MM.1S (cell line): ENCODE data around the gene STAT5A.
"Not testable (repeated sequence)": the region's sequence is repeated elsewhere in the genome, so short reads cannot be mapped to it uniquely, and the experiment has no call there.

Experiments
- DNase-seq: peaks from one replicate; pipeline ENCODE4 v3.0.0-alpha.2; 2015
- H2AFZ ChIP-seq: fragments of 300-600 bp; sonication (generic); 2 replicates; pipeline ENCODE4 v1.6.0; 2016; ENCODE audit warnings: antibody characterized with exemption, low read length
- H3F3A ChIP-seq: fragments of 300-600 bp; sonication (generic); 2 replicates; pipeline ENCODE4 v1.6.1; 2016; ENCODE audit warnings: mild to moderate bottlenecking, antibody characterized with exemption, low read length, moderate library complexity, mixed read lengths; ENCODE audit not compliant: insufficient read depth
- H3K27ac ChIP-seq: fragments of 300-600 bp; sonication (generic); 2 replicates; pipeline ENCODE4 v1.5.1; 2016; ENCODE audit warnings: mild to moderate bottlenecking, low read length
- H3K27me3 ChIP-seq: fragments of 300-600 bp; sonication (generic); replicated peaks from 2 replicates; pipeline ENCODE4 v1.6.0; 2016; ENCODE audit warnings: low read length; ENCODE audit not compliant: insufficient read depth
- H3K36me3 ChIP-seq: fragments of 300-600 bp; sonication (generic); replicated peaks from 2 replicates; pipeline ENCODE4 v1.6.1; 2016; ENCODE audit warnings: mild to moderate bottlenecking, low read length, mixed read lengths; ENCODE audit not compliant: insufficient read depth
- H3K4me1 ChIP-seq: fragments of 300-600 bp; sonication (generic); 2 replicates; pipeline ENCODE4 v1.6.1; 2016; ENCODE audit warnings: low read length, mixed read lengths
- H3K4me2 ChIP-seq: fragments of 300-600 bp; sonication (generic); 2 replicates; pipeline ENCODE4 v1.6.0; 2016; ENCODE audit warnings: low read depth, low read length
- H3K4me3 ChIP-seq: fragments of 300-600 bp; sonication (generic); 2 replicates; pipeline ENCODE4 v1.5.1; 2016; ENCODE audit warnings: low read length, mixed read lengths
- H3K79me2 ChIP-seq: fragments of 300-600 bp; sonication (generic); 2 replicates; pipeline ENCODE4 v1.6.1; 2016; ENCODE audit warnings: mixed run types, low read length, mixed read lengths
- H3K9ac ChIP-seq: fragments of 300-600 bp; sonication (generic); 2 replicates; pipeline ENCODE4 v1.6.1; 2016; ENCODE audit warnings: low read length, mixed read lengths
- H3K9me2 ChIP-seq: fragments of 300-600 bp; sonication (generic); replicated peaks from 2 replicates; pipeline ENCODE4 v1.6.1; 2016; ENCODE audit warnings: mild to moderate bottlenecking, low read length, mixed read lengths; ENCODE audit not compliant: insufficient read depth
- H3K9me3 ChIP-seq: fragments of 300-600 bp; sonication (generic); replicated peaks from 2 replicates; pipeline ENCODE4 v1.6.1; 2016; ENCODE audit warnings: mild to moderate bottlenecking, low read length, mixed read lengths; ENCODE audit not compliant: insufficient read depth
- H4K20me1 ChIP-seq: fragments of 300-600 bp; sonication (generic); 2 replicates; pipeline ENCODE4 v1.6.1; 2016; ENCODE audit warnings: mild to moderate bottlenecking, low read length, moderate library complexity, mixed read lengths; ENCODE audit not compliant: insufficient read depth
- EZH2 ChIP-seq: fragments of 300-600 bp; sonication (generic); optimal IDR thresholded peaks from 2 replicates; pipeline ENCODE3; 2017; ENCODE audit warnings: low read depth, mild to moderate bottlenecking, antibody characterized with exemption, low read length, mixed read lengths
- EZH2phosphoT487 ChIP-seq: fragments of 300-600 bp; sonication (generic); IDR thresholded peaks from 2 replicates; pipeline ENCODE4 v1.6.1; 2018; ENCODE audit warnings: antibody characterized with exemption, low read length
- TF ChIP-seq, protein P1 (sequence below): fragments of 300-600 bp; sonication (generic); IDR thresholded peaks from 2 replicates; pipeline ENCODE4 v1.5.1; 2016; ENCODE audit warnings: antibody characterized with exemption, low read length, mixed read lengths

The STAT5A gene

DNA sequence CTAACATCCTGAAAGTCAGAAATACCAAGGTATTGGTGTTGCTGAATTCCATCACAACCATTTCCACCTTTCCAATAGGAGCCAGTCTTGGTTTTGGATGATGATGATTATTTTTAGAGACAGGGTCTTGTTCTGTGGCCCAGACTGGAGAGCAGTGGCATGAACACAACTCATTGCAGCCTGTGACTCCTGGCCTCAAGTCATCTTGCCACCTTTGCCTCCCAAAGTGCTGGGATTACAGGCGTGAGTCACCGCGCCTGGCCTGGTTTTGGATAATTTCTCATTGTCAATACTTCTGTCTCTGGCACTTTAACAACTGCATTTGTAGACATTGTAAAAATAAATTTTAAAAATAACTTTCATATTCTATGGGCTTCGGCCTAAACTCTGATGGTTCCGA lies 34.7 kb upstream of the STAT5A start:
- Histone ChIP-seq H3F3A (peaks cover 4% of the 10 kb centered on the region; the same call in 1 of the 2 replicates), H3K36me3 (no peaks in the 10 kb centered on the region)

DNA sequence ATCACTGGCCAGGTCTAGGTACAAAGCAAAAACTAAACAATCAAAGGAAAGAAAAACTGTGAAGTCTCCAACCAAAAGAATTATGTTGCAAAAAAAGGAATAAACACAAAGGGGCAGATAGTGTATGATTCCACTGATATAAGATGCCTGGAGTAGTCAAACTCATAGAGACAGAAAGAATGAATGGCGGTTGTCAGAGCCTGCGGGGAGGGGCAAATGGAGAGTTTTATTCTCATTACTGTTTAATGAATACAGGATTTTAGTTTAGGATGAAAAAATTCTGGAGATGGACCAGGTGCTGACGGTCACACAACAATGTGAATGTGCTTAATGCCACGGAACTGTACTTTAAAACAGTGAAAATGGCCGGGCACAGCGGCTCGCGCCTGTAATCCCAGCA lies 32.9 kb upstream of the STAT5A start:
- no peaks in the 10 kb centered on the region for H3F3A ChIP-seq
- no peak overlapping the region for H3K4me3 ChIP-seq
- no peaks in the 10 kb centered on the region for H3K36me3 ChIP-seq
- TF ChIP-seq, protein P1, sequence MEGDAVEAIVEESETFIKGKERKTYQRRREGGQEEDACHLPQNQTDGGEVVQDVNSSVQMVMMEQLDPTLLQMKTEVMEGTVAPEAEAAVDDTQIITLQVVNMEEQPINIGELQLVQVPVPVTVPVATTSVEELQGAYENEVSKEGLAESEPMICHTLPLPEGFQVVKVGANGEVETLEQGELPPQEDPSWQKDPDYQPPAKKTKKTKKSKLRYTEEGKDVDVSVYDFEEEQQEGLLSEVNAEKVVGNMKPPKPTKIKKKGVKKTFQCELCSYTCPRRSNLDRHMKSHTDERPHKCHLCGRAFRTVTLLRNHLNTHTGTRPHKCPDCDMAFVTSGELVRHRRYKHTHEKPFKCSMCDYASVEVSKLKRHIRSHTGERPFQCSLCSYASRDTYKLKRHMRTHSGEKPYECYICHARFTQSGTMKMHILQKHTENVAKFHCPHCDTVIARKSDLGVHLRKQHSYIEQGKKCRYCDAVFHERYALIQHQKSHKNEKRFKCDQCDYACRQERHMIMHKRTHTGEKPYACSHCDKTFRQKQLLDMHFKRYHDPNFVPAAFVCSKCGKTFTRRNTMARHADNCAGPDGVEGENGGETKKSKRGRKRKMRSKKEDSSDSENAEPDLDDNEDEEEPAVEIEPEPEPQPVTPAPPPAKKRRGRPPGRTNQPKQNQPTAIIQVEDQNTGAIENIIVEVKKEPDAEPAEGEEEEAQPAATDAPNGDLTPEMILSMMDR: no peak
- no peak for TF ChIP-seq EZH2
- TF ChIP-seq EZH2phosphoT487: no peak
- no peaks in the 10 kb centered on the region for H3K4me1 ChIP-seq
- no peak for DNase-seq
- no peak overlapping the region for H3K27ac ChIP-seq
- H3K79me2 ChIP-seq: no peaks in the 10 kb centered on the region
- H3K9ac ChIP-seq: no peak overlapping the region
- H3K9me3 ChIP-seq: no peaks in the 10 kb centered on the region
- H2AFZ ChIP-seq: no peak overlapping the region
- no peaks in the 10 kb centered on the region for H3K9me2 ChIP-seq
- H3K4me2 ChIP-seq: no peak overlapping the region
- no peaks in the 10 kb centered on the region for H3K27me3 ChIP-seq
- no peaks in the 10 kb centered on the region for H4K20me1 ChIP-seq

More for the DNA sequence above, 34.7 kb upstream of the STAT5A start:
- TF ChIP-seq, protein P1: no peak
- no peak for TF ChIP-seq EZH2
- no peak for TF ChIP-seq EZH2phosphoT487
- no peak overlapping the region for H2AFZ ChIP-seq
- no peaks in the 10 kb centered on the region for H3K79me2 ChIP-seq
- H3K4me2 ChIP-seq: no peak overlapping the region
- H3K4me3 ChIP-seq: no peak overlapping the region
- no peak overlapping the region for H3K27ac ChIP-seq
- H3K9me2 ChIP-seq: no peaks in the 10 kb centered on the region
- DNase-seq: no peak
- H3K27me3 ChIP-seq: no peaks in the 10 kb centered on the region
- H3K9me3 ChIP-seq: no peaks in the 10 kb centered on the region
- H4K20me1 ChIP-seq: no peaks in the 10 kb centered on the region
- peaks cover 8% of the 10 kb centered on the region; the same call in 1 of the 2 replicates for H3K4me1 ChIP-seq
- no peak overlapping the region for H3K9ac ChIP-seq

DNA sequence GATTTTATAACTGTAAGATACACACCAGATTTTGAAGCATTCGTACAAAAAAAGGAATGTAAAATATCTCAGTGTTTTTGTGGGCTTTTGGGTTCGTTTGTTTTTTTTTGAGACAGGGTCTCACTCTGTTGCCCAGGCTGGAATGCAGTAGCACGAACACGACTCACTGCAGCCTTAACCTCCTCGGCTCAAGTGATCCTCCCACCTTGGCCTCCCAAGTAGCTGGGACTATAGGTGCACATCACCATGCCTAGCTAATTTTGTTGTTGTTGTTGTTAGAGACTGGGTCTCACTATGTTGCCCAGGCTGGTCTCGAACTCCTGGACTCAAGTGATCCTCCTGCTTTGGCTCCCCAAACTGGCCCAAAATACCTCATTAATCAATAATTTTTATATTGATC lies 28.0 kb upstream of the STAT5A start:
- no peaks in the 10 kb centered on the region for H3K27me3 ChIP-seq
- H4K20me1 ChIP-seq: no peaks in the 10 kb centered on the region
- H3K36me3 ChIP-seq: no peaks in the 10 kb centered on the region
- H2AFZ ChIP-seq: no peak overlapping the region
- no peak overlapping the region for H3K9ac ChIP-seq
- H3F3A ChIP-seq: no peaks in the 10 kb centered on the region
- no peak overlapping the region for H3K4me3 ChIP-seq
- no peaks in the 10 kb centered on the region for H3K9me3 ChIP-seq
- H3K4me2 ChIP-seq: no peak overlapping the region
- no peak overlapping the region for H3K27ac ChIP-seq
- H3K4me1 ChIP-seq: no peaks in the 10 kb centered on the region
- no peaks in the 10 kb centered on the region for H3K79me2 ChIP-seq
- TF ChIP-seq EZH2phosphoT487 (no peak), EZH2 (no peak)
- TF ChIP-seq, protein P1: no peak
- no peaks in the 10 kb centered on the region for H3K9me2 ChIP-seq
- DNase-seq: no peak

DNA sequence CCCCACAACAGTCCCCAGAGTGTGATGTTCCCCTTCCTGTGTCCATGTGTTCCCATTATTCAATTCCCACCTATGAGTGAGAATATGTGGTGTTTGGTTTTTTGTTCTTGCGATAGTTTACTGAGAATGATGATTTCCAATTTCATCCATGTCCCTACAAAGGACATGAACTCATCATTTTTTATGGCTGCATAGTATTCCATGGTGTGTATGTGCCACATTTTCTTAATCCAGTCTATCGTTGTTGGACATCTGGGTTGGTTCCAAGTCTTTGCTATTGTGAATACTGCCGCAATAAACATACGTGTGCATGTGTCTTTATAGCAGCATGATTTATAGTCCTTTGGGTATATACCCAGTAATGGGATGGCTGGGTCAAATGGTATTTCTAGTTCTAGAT lies 23.9 kb upstream of the STAT5A start:
- not testable (repeated sequence) for H3F3A ChIP-seq, H3K9ac ChIP-seq, H4K20me1 ChIP-seq, H3K27me3 ChIP-seq, H3K4me1 ChIP-seq, H3K4me3 ChIP-seq, H3K79me2 ChIP-seq, H3K27ac ChIP-seq, H3K9me2 ChIP-seq, H3K4me2 ChIP-seq, H3K9me3 ChIP-seq, H3K36me3 ChIP-seq, H2AFZ ChIP-seq, DNase-seq
